SIG-M5 treated with dmso at 0.1 percent for 504 hours (cell line): ENCODE data around the gene PHACTR1.

Source experiments
- DNase-seq: peaks from one replicate; lab custom pipeline; 2025; ENCODE audit not compliant: unreplicated experiment; lab: John Stamatoyannopoulos, UW

PHACTR1 gene

GRCh38 chr6:12802440-12802839, 85.9 kb downstream of the PHACTR1 start:
- no peak for DNase-seq

DNA sequence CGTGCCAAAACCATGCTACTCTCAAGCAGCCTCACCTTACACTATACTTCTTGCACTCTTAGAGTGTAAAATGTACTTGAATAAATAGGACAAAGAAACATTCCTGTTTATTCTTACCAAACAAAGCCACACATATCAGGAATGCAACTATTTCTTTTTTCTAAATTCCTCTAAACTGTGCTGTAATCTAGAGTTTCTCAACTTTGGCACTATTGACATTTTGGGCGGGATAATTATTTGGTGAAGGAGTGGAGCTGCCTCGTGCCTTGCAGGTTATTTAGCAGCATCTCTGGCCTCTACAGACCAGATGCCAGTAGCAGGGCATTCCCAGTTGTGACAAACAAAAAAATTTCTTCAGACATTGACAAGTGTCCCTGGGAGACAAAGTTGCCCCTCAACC, 86.9 kb downstream of the PHACTR1 start:
- no peak for DNase-seq

- no peak for DNase-seq
Observed at GRCh38 chr6:12804952-12805645, 88.5 kb downstream of the PHACTR1 start.

DNA sequence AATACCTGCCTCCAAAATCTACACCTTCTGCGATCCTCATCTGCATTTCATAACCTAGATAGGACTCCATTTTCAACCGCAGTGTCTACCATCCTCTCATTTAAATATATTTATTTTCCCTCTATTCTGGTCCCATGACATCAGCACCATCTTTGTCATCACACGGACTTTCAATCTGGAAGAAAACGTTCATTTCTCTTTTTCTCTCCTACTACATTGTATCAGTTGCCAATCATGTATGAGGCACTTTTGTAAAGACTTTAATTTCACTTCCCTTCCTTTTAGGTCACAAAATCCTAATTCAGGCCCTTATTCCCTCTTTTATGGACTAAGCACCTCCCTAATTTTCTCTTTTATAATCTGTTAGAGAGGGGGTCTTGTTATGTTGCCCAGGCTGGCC, 89.6 kb downstream of the PHACTR1 start:
- DNase-seq = no peak

- DNase-seq = no peak
Observed at GRCh38 chr6:12806796-12807195, 90.2 kb downstream of the PHACTR1 start.

- no peak for DNase-seq
Observed at GRCh38 chr6:12811519-12811918, 95.0 kb downstream of the PHACTR1 start.

- DNase-seq = no peak
Observed at GRCh38 chr6:12813321-12813720, 96.8 kb downstream of the PHACTR1 start.

- DNase-seq = no peak
Observed at GRCh38 chr6:12814015-12814414, 97.4 kb downstream of the PHACTR1 start.

DNA sequence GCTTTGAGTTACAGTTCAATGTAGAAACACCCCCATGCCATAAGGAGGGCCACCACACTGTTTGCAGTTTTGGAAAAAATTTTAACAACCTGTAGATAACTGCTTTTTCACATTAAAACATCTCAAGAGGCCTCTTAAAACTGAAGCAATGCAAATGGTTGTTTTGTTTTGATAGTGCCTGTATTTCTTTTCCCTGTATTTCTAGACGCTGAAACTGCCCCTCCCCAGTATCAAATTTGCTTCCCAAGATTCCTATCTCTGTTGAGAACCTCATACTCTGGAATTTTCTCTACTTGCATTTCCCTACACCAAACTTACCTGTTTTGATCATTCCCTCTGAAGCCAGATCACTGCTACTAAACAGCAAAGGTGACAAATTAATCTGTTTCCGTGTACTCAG, 98.5 kb downstream of the PHACTR1 start:
- DNase-seq = no peak

- no peak for DNase-seq
Observed at GRCh38 chr6:12815884-12816600, 99.5 kb downstream of the PHACTR1 start.

- DNase-seq = peak; percentile 2
Observed at GRCh38 chr6:12818324-12818723, 101.8 kb downstream of the PHACTR1 start.

DNA sequence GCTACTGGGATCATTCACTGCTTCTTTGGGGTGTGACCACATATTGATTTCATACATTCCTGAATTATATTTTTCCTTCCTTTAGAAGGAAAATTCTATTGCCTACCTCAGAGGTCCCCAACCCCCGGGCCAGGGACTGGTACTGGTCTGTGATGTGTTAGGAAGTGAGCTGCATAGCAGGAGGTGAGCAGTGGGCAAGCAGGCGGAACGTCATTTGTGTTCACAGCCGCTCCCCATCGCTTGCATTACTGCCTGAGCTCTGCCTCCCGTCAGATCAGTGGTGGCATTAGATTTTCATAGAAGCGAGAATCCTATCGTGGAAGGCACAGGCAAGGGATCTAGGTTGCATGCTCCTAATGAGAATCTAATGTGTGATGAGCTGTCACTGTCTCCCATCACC, 107.3 kb downstream of the PHACTR1 start:
- DNase-seq = no peak

DNA sequence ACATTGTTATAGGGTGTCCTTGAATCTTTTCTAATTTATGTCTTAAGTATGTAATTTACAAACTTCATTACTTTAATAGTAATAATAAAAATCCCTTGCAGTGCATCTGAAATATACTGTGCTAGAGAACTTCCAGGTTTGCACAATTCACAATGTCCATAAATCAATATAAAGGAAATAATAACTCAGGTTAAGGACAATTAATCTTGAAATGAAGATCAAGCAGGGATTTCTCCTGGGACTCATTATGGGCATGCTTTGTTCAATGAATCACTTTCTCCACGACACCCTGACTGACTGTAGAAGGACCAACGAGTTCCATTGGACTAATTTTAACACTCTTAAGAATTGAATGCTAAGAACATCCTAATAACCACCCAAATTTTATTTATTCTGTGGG, 110.0 kb downstream of the PHACTR1 start:
- DNase-seq = no peak

DNA sequence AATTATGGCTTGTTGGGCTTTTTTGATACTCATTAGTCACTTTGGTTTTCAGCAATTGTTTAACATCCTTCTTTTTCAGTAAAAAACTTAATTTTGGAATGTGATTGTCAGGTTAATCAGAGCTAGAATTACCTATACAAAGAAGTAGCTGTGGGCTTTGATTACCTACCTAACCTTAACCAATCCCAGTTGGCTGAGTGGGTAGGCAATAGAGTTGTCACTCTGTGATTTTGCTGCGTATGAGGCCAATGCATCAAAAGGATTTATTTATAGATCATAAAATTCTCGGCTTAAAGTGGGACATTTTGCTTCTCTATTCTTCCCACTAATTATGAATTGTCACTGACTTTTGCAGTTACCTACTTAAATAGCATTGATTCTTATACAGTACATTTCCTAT, 111.4 kb downstream of the PHACTR1 start:
- no peak for DNase-seq

DNA sequence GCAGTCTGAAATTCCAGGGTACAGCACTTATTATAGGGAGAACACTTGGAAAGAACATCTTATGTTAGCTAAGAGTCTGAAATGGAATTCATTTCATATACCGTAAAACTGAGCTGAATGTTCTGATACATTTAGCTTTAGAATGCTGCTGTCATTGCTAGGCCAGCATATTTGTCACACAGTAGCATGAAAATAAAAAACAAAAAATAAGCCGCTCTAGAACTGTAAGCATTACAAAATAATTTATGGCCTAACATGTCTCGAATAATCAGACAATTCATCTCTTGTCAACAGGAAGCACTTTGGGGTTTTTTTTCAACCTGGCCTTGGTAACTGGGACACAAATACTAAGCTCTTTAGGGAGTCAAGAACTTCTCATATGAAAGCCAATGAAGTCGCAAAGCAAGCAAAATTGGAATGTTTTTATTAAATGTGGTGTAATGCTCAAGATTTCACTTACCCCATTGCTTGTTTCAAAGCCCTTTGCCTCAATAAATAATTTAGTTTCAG, 115.7 kb downstream of the PHACTR1 start:
- DNase-seq = no peak

DNA sequence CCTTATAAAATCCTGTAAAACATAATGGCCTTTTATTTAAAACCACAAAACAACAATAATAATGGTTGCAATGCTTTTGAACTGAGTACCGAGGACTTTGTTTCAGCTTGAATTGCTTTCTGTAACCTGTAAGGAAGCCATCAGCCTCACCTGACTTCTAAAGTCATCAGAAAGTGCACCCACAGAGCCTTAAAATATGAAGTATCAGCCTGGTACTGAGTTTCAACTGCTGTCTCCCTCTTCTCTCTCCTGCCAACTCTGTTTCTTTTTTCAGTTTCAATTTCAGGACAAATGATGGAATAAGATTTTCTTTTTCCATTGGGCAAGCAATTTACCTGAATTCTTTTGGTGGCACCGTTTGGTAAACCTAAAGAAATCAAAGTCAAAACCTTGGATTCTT, 119.4 kb downstream of the PHACTR1 start:
- DNase-seq = no peak

GRCh38 chr6:12841619-12842018, 125.1 kb downstream of the PHACTR1 start:
- no peak for DNase-seq

DNA sequence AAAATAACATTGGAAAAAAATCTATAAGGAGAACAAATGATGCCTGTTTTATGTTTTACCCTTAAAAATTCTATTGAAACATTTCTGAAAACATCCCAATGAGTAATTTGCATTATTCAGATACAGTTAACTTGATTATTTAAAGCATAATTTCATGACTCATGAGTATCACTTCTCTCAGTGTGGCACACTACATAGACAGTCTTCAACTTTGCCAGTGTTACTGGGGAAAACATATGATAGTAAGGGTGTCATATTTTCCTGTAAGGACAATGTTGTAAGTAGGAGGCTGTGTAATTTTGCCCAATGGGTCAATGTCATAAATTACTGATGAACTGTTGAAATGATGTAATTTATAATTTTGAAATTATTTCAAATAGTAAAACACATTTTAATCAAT, 125.5 kb downstream of the PHACTR1 start:
- DNase-seq = no peak

GRCh38 chr6:12842658-12843057, 126.1 kb downstream of the PHACTR1 start:
- DNase-seq = no peak

DNA sequence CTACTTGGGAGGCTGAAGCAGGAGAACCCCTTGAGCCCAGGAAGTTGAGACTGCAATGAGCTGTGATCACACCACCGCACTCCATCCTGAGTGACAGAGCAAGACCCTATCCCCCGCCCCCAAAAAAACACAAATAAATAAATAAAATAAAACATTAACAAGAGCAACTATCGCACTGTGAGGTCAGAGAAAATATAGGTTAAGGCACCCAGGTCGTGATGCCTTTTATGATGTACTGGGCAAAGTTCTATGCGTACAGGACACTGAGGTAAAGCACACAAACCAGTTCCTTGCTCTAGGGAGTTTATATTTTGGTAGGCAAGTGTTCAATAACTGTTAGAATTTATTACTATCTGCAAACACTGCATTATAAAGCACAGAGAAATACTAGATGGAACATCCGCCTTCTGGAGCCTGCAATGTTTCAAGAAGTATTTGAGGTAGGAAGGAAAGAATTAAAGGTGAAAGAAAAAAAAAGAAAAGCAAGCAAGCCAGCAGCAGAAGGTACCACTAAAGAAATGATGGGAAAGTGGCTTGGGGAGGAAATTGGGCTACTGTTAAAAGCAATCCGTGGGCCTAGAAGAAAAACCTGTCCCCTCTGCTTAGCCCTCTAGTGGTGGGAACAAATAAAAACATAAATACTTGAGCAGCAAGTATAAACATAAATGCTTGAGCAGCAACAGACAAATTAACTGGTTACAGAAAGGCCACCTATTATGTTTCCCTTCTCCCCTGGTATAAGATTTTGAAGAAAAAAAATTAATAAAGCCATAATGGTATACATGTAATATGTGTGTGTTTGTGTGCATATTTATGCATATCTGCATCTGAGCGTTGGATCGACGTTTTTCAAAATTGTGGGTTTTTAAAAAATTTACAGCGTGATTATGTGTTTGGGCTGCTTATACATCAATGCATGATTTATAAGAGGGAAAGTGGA, 128.0 kb downstream of the PHACTR1 start:
- peak; percentile 16 for DNase-seq

DNA sequence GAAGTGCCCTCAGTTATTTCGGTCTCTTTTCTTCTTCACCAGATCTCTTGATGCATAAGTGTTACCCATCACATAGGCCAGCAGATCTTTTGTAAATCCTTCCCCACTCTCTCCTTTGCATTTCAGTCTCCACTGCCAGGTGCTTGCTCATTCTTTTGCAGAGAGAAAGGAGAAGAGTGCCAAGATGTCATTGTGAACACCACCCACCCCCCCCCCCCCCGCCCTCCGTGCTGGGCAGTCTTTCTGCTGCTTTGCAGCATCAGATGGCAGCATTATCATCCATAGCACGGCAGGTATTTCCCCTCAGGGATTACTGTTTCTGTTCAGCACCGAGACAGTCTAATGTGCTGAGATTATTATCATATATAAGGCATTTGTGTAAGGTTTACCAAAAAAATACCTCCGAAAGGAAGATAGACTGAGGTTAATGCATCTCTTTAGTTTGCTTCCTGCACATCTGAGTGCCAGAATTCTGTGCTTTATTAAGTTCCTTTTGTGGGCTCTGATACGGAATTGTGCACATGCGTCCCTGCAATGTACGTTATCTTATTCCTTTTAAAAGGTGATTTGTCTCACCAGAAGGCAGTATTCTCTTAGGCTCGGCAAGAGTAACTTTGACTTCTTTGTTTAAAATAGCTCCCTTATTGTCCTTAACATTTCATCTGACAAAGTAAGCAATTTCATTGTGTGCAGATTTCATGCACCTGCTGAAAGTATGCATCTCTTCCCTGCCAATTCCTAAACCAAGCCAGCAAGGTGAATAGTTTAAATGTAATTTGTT, 128.8 kb downstream of the PHACTR1 start:
- no peak for DNase-seq
